Heart left ventricle (tissue), 13 donors: ENCODE results near the gene IL19.

Experiments used
- CTCF ChIP-seq, 12 donors: fragments of 200-600 bp; sonication (generic) in 4 of 12; IDR thresholded peaks; one replicate each; pipeline versions ENCODE4 v1.5.0 to v1.8.0; 2018 to 2022; ENCODE audit warnings: antibody characterized with exemption in 12 of 12, mild to moderate bottlenecking in 5 of 12
- POLR2A ChIP-seq, 2 donors: fragments of 450-650 bp; IDR thresholded peaks; one replicate each; pipeline ENCODE4 v1.6.1; 2017; ENCODE audit warnings: antibody characterized with exemption in 2 of 2, mild to moderate bottlenecking in 2 of 2, moderate library complexity in 2 of 2
- donor health status: ischemic (EF 13 %, LVEDD 7.1; RV severe dilation, severe dysfunction).
- donor health status: DM: no; HTN: yes; CAD: no.
- donor health status: DM: no; HTN: no; CAD: no.
- donor health status: ischemic (EF 25% LVEDD 6.9; RV normal size, moderate dysfunction).
- donor health status: ischemic (EF 25% LVEDD 5.7; RV mildly dilated, moderate dysfunction).
- donor health status: ischemic (EF 35%, LVEDD 5.7; RV mildly dilated, moderate dysfunction).
- donor health status: nonischemic (EF 11% LVEDD 7.7; RV severe dilation, severe dysfunction).
- donor health status: DM: yes; HTN: yes; CAD: no.
- donor health status: PGD.
- donor health status: ischemic (EF 29% LVEDD 5.4; RV normal size, mild dysfunction).
- donor health status: nonischemic (EF 23%, LVEDD 6.1; RV moderate dilation, normal function).

DNA sequence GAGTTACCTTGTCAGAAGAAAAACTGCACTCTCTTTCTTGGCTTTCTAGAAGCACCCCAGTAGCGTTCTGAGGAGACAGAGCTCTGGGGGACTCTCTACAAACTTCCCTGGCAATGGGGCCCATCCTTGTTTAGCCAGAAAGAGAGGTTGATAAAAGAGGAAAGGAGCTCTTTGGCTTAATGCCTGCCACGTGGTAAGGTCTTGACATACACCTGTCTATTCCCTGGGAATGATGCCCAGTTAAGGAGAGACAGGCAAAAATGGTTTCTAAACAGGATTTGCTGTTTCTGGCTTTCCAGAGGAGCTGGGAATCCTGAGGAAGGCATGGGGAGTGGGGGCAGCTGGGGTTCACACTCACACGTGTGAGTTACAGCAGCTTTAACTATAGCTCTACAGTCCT, 64.6 kb downstream of the IL19 start:
- TF ChIP-seq CTCF (IDR thresholded peaks at IDR 0.05) = no peak
- no peak for TF ChIP-seq POLR2A (IDR thresholded peaks at IDR 0.05)
